ENCODE data around the gene LONP2.

Gene LONP2

GRCh38 chr16:48340054-48340453, 96.0 kb downstream of the LONP2 start:
- no peak overlapping the region for H3K4me2 ChIP-seq (ENCODE audit: insufficient read depth, low read length, poor library complexity, severe bottlenecking)
- no peak for DNase-seq (ENCODE audit: low spot score)
- H3K18ac ChIP-seq (ENCODE audit: low read length), result no peak overlapping the region
- H3K14ac ChIP-seq (ENCODE audit: low read length), result no peak overlapping the region
- no peak overlapping the region for H4K8ac ChIP-seq (ENCODE audit: low read depth, low read length)
- no peak overlapping the region for H3K9ac ChIP-seq (ENCODE audit: low read depth, low read length, poor library complexity)
- H3K36me3 ChIP-seq (replicated peaks in 1 of 2; ENCODE audit: control insufficient read depth in 2 of 2, insufficient read depth in 2 of 2, low read length in 2 of 2), result peaks cover 4 to 74% of the 10 kb centered on the region in 2 donors
- no CpG with 5 or more reads among the region's 1 CpG for WGBS, 2 donors (ENCODE audit: extremely low coverage in 2 of 2, insufficient read length in 2 of 2, insufficient replicate concordance in 1 of 2)
- H3K4me1 ChIP-seq (ENCODE audit: control insufficient read depth in 2 of 2, insufficient read depth in 1 of 2, low read depth in 1 of 2, low read length in 2 of 2), result no peaks in the 10 kb centered on the region
- H4K91ac ChIP-seq (ENCODE audit: low read depth, low read length, poor library complexity), result no peak overlapping the region
- H2BK12ac ChIP-seq (ENCODE audit: low read length), result no peak overlapping the region
- H2BK120ac ChIP-seq (ENCODE audit: low read depth, low read length), result no peak overlapping the region
- no peak overlapping the region for H3K4ac ChIP-seq (ENCODE audit: low read length)
- no peak overlapping the region for H3K4me3 ChIP-seq (ENCODE audit: low read length in 2 of 2)
- no peak overlapping the region for H2BK15ac ChIP-seq (ENCODE audit: low read length)
- no peak overlapping the region for H2AK5ac ChIP-seq (ENCODE audit: low read depth, low read length)
- no peaks in the 10 kb centered on the region for H3K27me3 ChIP-seq (ENCODE audit: control insufficient read depth in 3 of 3, insufficient read depth in 3 of 3, low read depth in 1 of 3, low read length in 3 of 3)
- no peak overlapping the region for H3K27ac ChIP-seq (replicated peaks; ENCODE audit: low read length)
- H2AFZ ChIP-seq (ENCODE audit: low read length), result no peak overlapping the region
- no peaks in the 10 kb centered on the region for H3K9me3 ChIP-seq (replicated peaks in 1 of 2; ENCODE audit: control insufficient read depth in 2 of 2, insufficient read depth in 1 of 2, low read depth in 1 of 2, low read length in 2 of 2)
- no peak overlapping the region for H2BK5ac ChIP-seq (ENCODE audit: low read length)
- H3K79me1 ChIP-seq (ENCODE audit: low read depth, low read length), result no peaks in the 10 kb centered on the region
- no peak overlapping the region for H3K23ac ChIP-seq (ENCODE audit: low read depth, low read length, poor library complexity)

GRCh38 chr16:48342591-48342990, 98.5 kb downstream of the LONP2 start:
- WGBS, 2 donors (ENCODE audit: extremely low coverage in 2 of 2, insufficient read length in 2 of 2, insufficient replicate concordance in 1 of 2), result no CpG with 5 or more reads among the region's 2 CpGs
- Histone ChIP-seq H3K4ac (ENCODE audit: low read length) (no peak overlapping the region), H3K79me1 (ENCODE audit: low read depth, low read length) (no peaks in the 10 kb centered on the region), H2AFZ (ENCODE audit: low read length) (no peak overlapping the region), H3K18ac (ENCODE audit: low read length) (no peak overlapping the region), H3K27ac (replicated peaks; ENCODE audit: low read length) (no peak overlapping the region), H2BK5ac (ENCODE audit: low read length) (no peak overlapping the region), H3K23ac (ENCODE audit: low read depth, low read length, poor library complexity) (no peak overlapping the region), H2AK5ac (ENCODE audit: low read depth, low read length) (no peak overlapping the region), H4K91ac (ENCODE audit: low read depth, low read length, poor library complexity) (no peak overlapping the region), H2BK120ac (ENCODE audit: low read depth, low read length) (no peak overlapping the region), H3K14ac (ENCODE audit: low read length) (no peak overlapping the region), H3K27me3 (ENCODE audit: control insufficient read depth in 3 of 3, insufficient read depth in 3 of 3, low read depth in 1 of 3, low read length in 3 of 3) (no peaks in the 10 kb centered on the region), H3K9me3 (replicated peaks in 1 of 2; ENCODE audit: control insufficient read depth in 2 of 2, insufficient read depth in 1 of 2, low read depth in 1 of 2, low read length in 2 of 2) (no peaks in the 10 kb centered on the region), H2BK12ac (ENCODE audit: low read length) (no peak overlapping the region), H3K4me1 (ENCODE audit: control insufficient read depth in 2 of 2, insufficient read depth in 1 of 2, low read depth in 1 of 2, low read length in 2 of 2) (no peaks in the 10 kb centered on the region), H3K9ac (ENCODE audit: low read depth, low read length, poor library complexity) (no peak overlapping the region), H3K36me3 (replicated peaks in 1 of 2; ENCODE audit: control insufficient read depth in 2 of 2, insufficient read depth in 2 of 2, low read length in 2 of 2) (peaks cover 4 to 62% of the 10 kb centered on the region in 2 donors), H4K8ac (ENCODE audit: low read depth, low read length) (no peak overlapping the region), H3K4me2 (ENCODE audit: insufficient read depth, low read length, poor library complexity, severe bottlenecking) (no peak overlapping the region), H3K4me3 (ENCODE audit: low read length in 2 of 2) (no peak overlapping the region), H2BK15ac (ENCODE audit: low read length) (no peak overlapping the region)
- no peak for DNase-seq (ENCODE audit: low spot score)

- peaks cover 2% of the 10 kb centered on the region for H3K79me1 ChIP-seq (ENCODE audit: low read depth, low read length)
- H2AFZ ChIP-seq (ENCODE audit: low read length), result no peak overlapping the region
- H3K27ac ChIP-seq (replicated peaks; ENCODE audit: low read length), result no peak overlapping the region
- H3K23ac ChIP-seq (ENCODE audit: low read depth, low read length, poor library complexity), result no peak overlapping the region
- H3K14ac ChIP-seq (ENCODE audit: low read length), result no peak overlapping the region
- H3K18ac ChIP-seq (ENCODE audit: low read length), result no peak overlapping the region
- peaks cover 0 to 2% of the 10 kb centered on the region in 2 donors for H3K4me1 ChIP-seq (ENCODE audit: control insufficient read depth in 2 of 2, insufficient read depth in 1 of 2, low read depth in 1 of 2, low read length in 2 of 2)
- H4K91ac ChIP-seq (ENCODE audit: low read depth, low read length, poor library complexity), result no peak overlapping the region
- no peaks in the 10 kb centered on the region for H3K27me3 ChIP-seq (ENCODE audit: control insufficient read depth in 3 of 3, insufficient read depth in 3 of 3, low read depth in 1 of 3, low read length in 3 of 3)
- H3K4ac ChIP-seq (ENCODE audit: low read length), result no peak overlapping the region
- DNase-seq (ENCODE audit: low spot score), result no peak
- H2BK5ac ChIP-seq (ENCODE audit: low read length), result no peak overlapping the region
- H2BK12ac ChIP-seq (ENCODE audit: low read length), result no peak overlapping the region
- H3K9me3 ChIP-seq (replicated peaks in 1 of 2; ENCODE audit: control insufficient read depth in 2 of 2, insufficient read depth in 1 of 2, low read depth in 1 of 2, low read length in 2 of 2), result no peaks in the 10 kb centered on the region
- no peak overlapping the region for H2AK5ac ChIP-seq (ENCODE audit: low read depth, low read length)
- H3K4me3 ChIP-seq (ENCODE audit: low read length in 2 of 2), result no peak overlapping the region
- no peak overlapping the region for H3K9ac ChIP-seq (ENCODE audit: low read depth, low read length, poor library complexity)
- H2BK15ac ChIP-seq (ENCODE audit: low read length), result no peak overlapping the region
- H4K8ac ChIP-seq (ENCODE audit: low read depth, low read length), result no peak overlapping the region
- no peak overlapping the region for H2BK120ac ChIP-seq (ENCODE audit: low read depth, low read length)
- no peak overlapping the region for H3K4me2 ChIP-seq (ENCODE audit: insufficient read depth, low read length, poor library complexity, severe bottlenecking)
- no CpG with 5 or more reads among the region's 20 CpGs for WGBS, 2 donors (ENCODE audit: extremely low coverage in 2 of 2, insufficient read length in 2 of 2, insufficient replicate concordance in 1 of 2)
- H3K36me3 ChIP-seq (replicated peaks in 1 of 2; ENCODE audit: control insufficient read depth in 2 of 2, insufficient read depth in 2 of 2, low read length in 2 of 2), result peaks cover 7 to 76% of the 10 kb centered on the region in 2 donors
These were observed 103.2 kb downstream of the LONP2 start for GRCh38 chr16:48347191-48347865.

- Histone ChIP-seq H3K9me3 (replicated peaks in 1 of 2; ENCODE audit: control insufficient read depth in 2 of 2, insufficient read depth in 1 of 2, low read depth in 1 of 2, low read length in 2 of 2) (no peaks in the 10 kb centered on the region), H4K91ac (ENCODE audit: low read depth, low read length, poor library complexity) (no peak overlapping the region), H3K27me3 (ENCODE audit: control insufficient read depth in 3 of 3, insufficient read depth in 3 of 3, low read depth in 1 of 3, low read length in 3 of 3) (no peaks in the 10 kb centered on the region), H3K4me2 (ENCODE audit: insufficient read depth, low read length, poor library complexity, severe bottlenecking) (no peak overlapping the region), H2BK15ac (ENCODE audit: low read length) (no peak overlapping the region), H3K79me1 (ENCODE audit: low read depth, low read length) (peaks cover 4% of the 10 kb centered on the region), H2BK12ac (ENCODE audit: low read length) (no peak overlapping the region), H4K8ac (ENCODE audit: low read depth, low read length) (no peak overlapping the region), H3K9ac (ENCODE audit: low read depth, low read length, poor library complexity) (no peak overlapping the region), H2BK5ac (ENCODE audit: low read length) (no peak overlapping the region), H3K18ac (ENCODE audit: low read length) (no peak overlapping the region), H3K4me3 (ENCODE audit: low read length in 2 of 2) (no peak overlapping the region), H2AFZ (ENCODE audit: low read length) (no peak overlapping the region), H3K14ac (ENCODE audit: low read length) (no peak overlapping the region), H2AK5ac (ENCODE audit: low read depth, low read length) (no peak overlapping the region), H2BK120ac (ENCODE audit: low read depth, low read length) (no peak overlapping the region), H3K23ac (ENCODE audit: low read depth, low read length, poor library complexity) (no peak overlapping the region), H3K4me1 (ENCODE audit: control insufficient read depth in 2 of 2, insufficient read depth in 1 of 2, low read depth in 1 of 2, low read length in 2 of 2) (peaks cover 0 to 2% of the 10 kb centered on the region in 2 donors), H3K4ac (ENCODE audit: low read length) (no peak overlapping the region), H3K36me3 (replicated peaks in 1 of 2; ENCODE audit: control insufficient read depth in 2 of 2, insufficient read depth in 2 of 2, low read length in 2 of 2) (peaks cover 8 to 76% of the 10 kb centered on the region in 2 donors), H3K27ac (replicated peaks; ENCODE audit: low read length) (no peak overlapping the region)
- WGBS, 2 donors (ENCODE audit: extremely low coverage in 2 of 2, insufficient read length in 2 of 2, insufficient replicate concordance in 1 of 2), result no CpG with 5 or more reads among the region's 4 CpGs
- DNase-seq (ENCODE audit: low spot score), result no peak
These were observed 103.9 kb downstream of the LONP2 start for GRCh38 chr16:48347980-48348379.
